HepG2 (cell line): ENCODE measurements around the gene SYTL1. TPM values are rescaled to one million over a fixed set of nuclear protein-coding genes. Genes with fewer than 3 reads are reported as not detected.

Source experiments
- ATAC-seq: fragments of 200-7000 bp; cut with Tn5 transposase; 3 replicates; pipeline ENCODE4 v1.9.1; 2020; ENCODE audit warnings: mild to moderate bottlenecking, moderate library complexity
- BruUV-seq: library from RNA; stranded (reverse); fragments of 400-500 nt; replicated peaks from 2 replicates; lab custom pipeline; 2021; lab: Mats Ljungman, UMichigan
- CTCF ChIA-PET: fragments of 300-600 bp; formaldehyde crosslinking; extraction: SDS; loops from one replicate; lab custom pipeline; 2021; ENCODE audit warnings: low total read pairs, inconsistent platforms, low intra/inter-chr PET ratio; lab: Yijun Ruan, JAX
- POLR2A ChIA-PET: fragments of 350-600 bp; sonication (Branson Sonifier 250); formaldehyde crosslinking; loops from one replicate; lab custom pipeline; 2020; ENCODE audit warnings: antibody characterized with exemption, inconsistent platforms; lab: Yijun Ruan, JAX
- DNase-seq: peaks from one replicate; pipeline ENCODE4 v3.0.0-alpha.2; 2015; ENCODE audit warnings: low spot score
- FAIRE-seq: peaks from 3 replicates; lab custom pipeline; 2011; peaks lifted over from hg19 to GRCh38; lab: Jason Lieb, UNC
- H2AFZ ChIP-seq: one replicate; pipeline ENCODE4 v1.6.1; 2011; ENCODE audit warnings: low read length, inconsistent platforms
- H3K27ac ChIP-seq: fragments of 300-600 bp; 3 replicates; pipeline ENCODE4 v1.8.0; 2011; ENCODE audit warnings: mixed run types, mild to moderate bottlenecking, mixed read lengths, low read length, inconsistent platforms; ENCODE audit not compliant: insufficient read depth; ENCODE audit errors: extremely low read length
- H3K27me3 ChIP-seq, 2 experiments: fragments of 200-600 bp in 1 of 2; 2 replicates in 1 of 2; 3 replicates in 1 of 2; pipeline versions ENCODE4 v1.6.0 to v1.8.0; 2011; ENCODE audit warnings: low read length in 2 of 2, mild to moderate bottlenecking in 2 of 2, moderate library complexity in 2 of 2, inconsistent platforms in 1 of 2; ENCODE audit not compliant: insufficient read depth in 2 of 2, control insufficient read depth in 1 of 2
- H3K36me3 ChIP-seq, 2 experiments: fragments of 200-600 bp in 1 of 2; replicated peaks in 1 of 2; 2 replicates in 1 of 2; 3 replicates in 1 of 2; pipeline versions ENCODE4 v1.5.1 to v1.8.0; 2011; ENCODE audit warnings: low read length in 2 of 2, inconsistent platforms in 1 of 2; ENCODE audit not compliant: insufficient read depth in 2 of 2, control insufficient read depth in 1 of 2
- H3K4me1 ChIP-seq: 2 replicates; pipeline ENCODE4 v1.5.1; 2012; ENCODE audit warnings: low read length, inconsistent platforms; ENCODE audit not compliant: insufficient read depth
- H3K4me2 ChIP-seq: 2 replicates; pipeline ENCODE4 v1.6.0; 2011; ENCODE audit warnings: low read depth, low read length, inconsistent platforms
- H3K4me3 ChIP-seq, 3 experiments: fragments of 200-600 bp in 1 of 3; sonication (generic), shearing (Covaris generic) in 1 of 3; replicated peaks in 1 of 3; 2 replicates each; pipeline ENCODE4 v1.5.1; 2011 to 2016; ENCODE audit warnings: low read length in 3 of 3, inconsistent platforms in 2 of 3, low read depth in 2 of 3, mild to moderate bottlenecking in 2 of 3, control low read depth in 1 of 3, mixed read lengths in 1 of 3; ENCODE audit not compliant: insufficient read depth in 1 of 3
- H3K79me2 ChIP-seq: one replicate; pipeline ENCODE4 v1.6.1; 2011; ENCODE audit warnings: low read length, inconsistent platforms; ENCODE audit not compliant: insufficient read depth
- H3K9ac ChIP-seq: 2 replicates; pipeline ENCODE4 v1.6.0; 2011; ENCODE audit warnings: mild to moderate bottlenecking, low read depth, low read length, inconsistent platforms; ENCODE audit not compliant: insufficient read depth
- H3K9me3 ChIP-seq: 2 replicates; pipeline ENCODE4 v1.5.1; 2012; ENCODE audit warnings: mild to moderate bottlenecking, low read length
- H4K20me1 ChIP-seq: 2 replicates; pipeline ENCODE4 v1.6.0; 2011; ENCODE audit warnings: inconsistent platforms, mild to moderate bottlenecking, low read length, moderate library complexity; ENCODE audit not compliant: insufficient read depth
- BATF2 ChIP-seq: sonication (generic); formaldehyde crosslinking; IDR thresholded peaks from 2 replicates; pipeline ENCODE4 v1.8.0; 2022; ENCODE audit warnings: mild to moderate bottlenecking, missing genetic modification reagents, moderate library complexity
- ETV5 ChIP-seq: IDR thresholded peaks from 2 replicates; pipeline ENCODE4 v1.6.1; 2018; ENCODE audit warnings: missing biosample characterization, missing genetic modification reagents, inconsistent platforms, borderline replicate concordance
- GLI4 ChIP-seq: sonication (generic); formaldehyde crosslinking; IDR thresholded peaks from 2 replicates; pipeline ENCODE4 v1.5.1; 2020; ENCODE audit warnings: missing genetic modification reagents, mild to moderate bottlenecking, moderate library complexity, borderline replicate concordance
- GMEB2 ChIP-seq: IDR thresholded peaks from 2 replicates; pipeline ENCODE4 v1.6.1; 2016; ENCODE audit warnings: missing biosample characterization, missing genetic modification reagents, low read depth
- GTF3A ChIP-seq: sonication (generic); formaldehyde crosslinking; conservative IDR thresholded peaks from 2 replicates; pipeline ENCODE4 v1.4.0; 2020; ENCODE audit warnings: mild to moderate bottlenecking, missing genetic modification reagents
- JDP2 ChIP-seq: sonication (generic); formaldehyde crosslinking; IDR thresholded peaks from 2 replicates; pipeline ENCODE4 v1.8.1; 2022; ENCODE audit warnings: missing genetic modification reagents, borderline replicate concordance
- MYNN ChIP-seq: sonication (generic); formaldehyde crosslinking; IDR thresholded peaks from 2 replicates; pipeline ENCODE4 v1.4.0; 2020; ENCODE audit warnings: mild to moderate bottlenecking, low read depth, missing genetic modification reagents
- PBX3 ChIP-seq: sonication (generic); formaldehyde crosslinking; IDR thresholded peaks from 2 replicates; pipeline ENCODE4 v1.8.1; 2023; ENCODE audit warnings: missing genetic modification reagents, inconsistent platforms, borderline replicate concordance
- PREB ChIP-seq: sonication (generic); formaldehyde crosslinking; IDR thresholded peaks from 2 replicates; pipeline ENCODE4 v1.4.0; 2020; ENCODE audit warnings: missing genetic modification reagents
- SRF ChIP-seq: IDR thresholded peaks from 2 replicates; pipeline ENCODE4 v1.6.1; 2011; ENCODE audit warnings: mild to moderate bottlenecking, low read depth, low read length, moderate library complexity
- YY1 ChIP-seq: IDR thresholded peaks from 2 replicates; pipeline ENCODE4 v1.6.1; 2011; ENCODE audit warnings: low read length, low read depth, moderate library complexity, mild to moderate bottlenecking; ENCODE audit not compliant: insufficient read depth, insufficient replicate concordance
- ZBTB49 ChIP-seq: sonication (generic); formaldehyde crosslinking; IDR thresholded peaks from 2 replicates; pipeline ENCODE4 v1.4.0; 2020; ENCODE audit warnings: missing genetic modification reagents, borderline replicate concordance
- ZNF619 ChIP-seq: sonication (generic); formaldehyde crosslinking; IDR thresholded peaks from 2 replicates; pipeline ENCODE4 v1.4.0; 2020; ENCODE audit warnings: mild to moderate bottlenecking, missing genetic modification reagents
- ZNF747 ChIP-seq: sonication (generic); formaldehyde crosslinking; IDR thresholded peaks from 2 replicates; pipeline ENCODE4 v1.8.1; 2023; ENCODE audit warnings: missing genetic modification reagents, mild to moderate bottlenecking, borderline replicate concordance
- ZNF891 ChIP-seq: sonication (generic); formaldehyde crosslinking; IDR thresholded peaks from 2 replicates; pipeline ENCODE4 v1.5.0; 2020; ENCODE audit warnings: mild to moderate bottlenecking, missing genetic modification reagents
- WGBS: methylation state at CpG from one replicate; pipeline ENCODE4 v1.1.6; 2017; ENCODE audit warnings: low lambda C conversion rate; 5-methylcytosine and 5-hydroxymethylcytosine counted together
- in situ Hi-C: cut with HindIII; loops from 2 replicates; pipeline ENCODE4 v1.10.0; 2017; ENCODE audit warnings: low pct_unique_long_range_greater_than_20kb; ENCODE audit not compliant: extremely low pct_ligation_motif_present
- intact Hi-C: fragments of 100-400 bp; cut with micrococcal nuclease; formaldehyde crosslinking; loops from one replicate; pipeline ENCODE4 v1.10.0; 2022; ENCODE audit not compliant: unreplicated experiment
- polyA plus RNA-seq, 8 experiments: library from polyadenylated mRNA; depleted of rRNA in 3 of 8; stranded (reverse) in 7 of 8; unstranded in 1 of 8; fragments of >200 nt; fragmentation: Illumina TruSeq in 4 of 8; extraction: Trizol in 4 of 8; gene quantifications; 2 replicates each; pipeline versions ENCODE4 v1.2.1 to v1.2.3, GENCODE V29; 2011 to 2016; ENCODE audit warnings: low read depth in 4 of 8, missing spikeins in 1 of 8, mixed read lengths in 1 of 8; ENCODE audit not compliant: insufficient read depth in 1 of 8
- total RNA-seq, 5 experiments: library from RNA; depleted of rRNA; stranded (reverse); fragments of >200 nt; fragmentation: Illumina TruSeq; extraction: Trizol; gene quantifications; 2 replicates each; pipeline ENCODE4 v1.2.3, GENCODE V29; 2016; ENCODE audit warnings: low read depth in 1 of 5

The SYTL1 gene
- total and polyA plus RNA-seq, 2 of the 13 experiments (the other 11 are each of a cell fraction or from before 2014, with no cell fraction given) = 11.1 to 17.8 TPM

GRCh38 chr1:27353629-27354028 lies 11.8 kb downstream of the SYTL1 start:
- H3K4me2 ChIP-seq = no peak overlapping the region
- intact Hi-C loops = no loop called here
- ATAC-seq (no peak), FAIRE-seq (no peak), DNase-seq (no peak)
- H3K27ac ChIP-seq = no peak overlapping the region
- 94% methylated on average over 2 of the region's 3 CpGs for WGBS
- no peak overlapping the region for H3K9ac ChIP-seq
- ChIA-PET POLR2A (interaction anchor here (0.7 to 4.8 kb wide), 3 partner anchors 11 to 1588 kb away, joined by 4 to 36 read pairs (median 4); partner anchors contain the start of gene SYTL1), CTCF (no interaction called here)
- no peaks in the 10 kb centered on the region for H3K79me2 ChIP-seq
- H3K9me3 ChIP-seq = no peaks in the 10 kb centered on the region
- H3K27me3 ChIP-seq = no peaks in the 10 kb centered on the region
- in situ Hi-C loops = no loop called here
- H3K36me3 ChIP-seq = 0 out of 5 replicates have a peak, but pooled peaks cover 0 to 2% of the 10 kb centered on the region in 2 experiments
- no peaks in the 10 kb centered on the region for H4K20me1 ChIP-seq
- no peak for TF ChIP-seq YY1
- no peak for TF ChIP-seq ZBTB49 (CRISPR knock-in tag)
- TF ChIP-seq MYNN (CRISPR knock-in tag) = no peak
- no peak for TF ChIP-seq ZNF747 (CRISPR knock-in tag)
- TF ChIP-seq ETV5 = no peak
- no peak for TF ChIP-seq BATF2 (CRISPR knock-in tag)
- TF ChIP-seq PREB (CRISPR knock-in tag) = no peak
- no peak for TF ChIP-seq SRF
- no peak for TF ChIP-seq ZNF619
- no peak for TF ChIP-seq ZNF891 (CRISPR knock-in tag)
- no peak for TF ChIP-seq GLI4 (CRISPR knock-in tag)
- TF ChIP-seq GMEB2 = no peak
- no peak for TF ChIP-seq JDP2
- no peak for TF ChIP-seq GTF3A (CRISPR knock-in tag)
- TF ChIP-seq PBX3 (CRISPR knock-in tag) = no peak
- no peak overlapping the region for H3K4me3 ChIP-seq
- H2AFZ ChIP-seq = no peak overlapping the region
- no TSS peak for BruUV-seq
- H3K4me1 ChIP-seq = peaks cover 36% of the 10 kb centered on the region
